MM.1S (cell line): ENCODE results near the gene TTBK1.

Experiments
- DNase-seq: peaks from one replicate; pipeline ENCODE4 v3.0.0-alpha.2; 2015
- H2AFZ ChIP-seq: fragments of 300-600 bp; sonication (generic); 2 replicates; pipeline ENCODE4 v1.6.0; 2016; ENCODE audit warnings: antibody characterized with exemption, low read length
- H3F3A ChIP-seq: fragments of 300-600 bp; sonication (generic); 2 replicates; pipeline ENCODE4 v1.6.1; 2016; ENCODE audit warnings: mild to moderate bottlenecking, antibody characterized with exemption, low read length, moderate library complexity, mixed read lengths; ENCODE audit not compliant: insufficient read depth
- H3K27ac ChIP-seq: fragments of 300-600 bp; sonication (generic); 2 replicates; pipeline ENCODE4 v1.5.1; 2016; ENCODE audit warnings: mild to moderate bottlenecking, low read length
- H3K27me3 ChIP-seq: fragments of 300-600 bp; sonication (generic); replicated peaks from 2 replicates; pipeline ENCODE4 v1.6.0; 2016; ENCODE audit warnings: low read length; ENCODE audit not compliant: insufficient read depth
- H3K36me3 ChIP-seq: fragments of 300-600 bp; sonication (generic); replicated peaks from 2 replicates; pipeline ENCODE4 v1.6.1; 2016; ENCODE audit warnings: mild to moderate bottlenecking, low read length, mixed read lengths; ENCODE audit not compliant: insufficient read depth
- H3K4me1 ChIP-seq: fragments of 300-600 bp; sonication (generic); 2 replicates; pipeline ENCODE4 v1.6.1; 2016; ENCODE audit warnings: low read length, mixed read lengths
- H3K4me2 ChIP-seq: fragments of 300-600 bp; sonication (generic); 2 replicates; pipeline ENCODE4 v1.6.0; 2016; ENCODE audit warnings: low read depth, low read length
- H3K4me3 ChIP-seq: fragments of 300-600 bp; sonication (generic); 2 replicates; pipeline ENCODE4 v1.5.1; 2016; ENCODE audit warnings: low read length, mixed read lengths
- H3K79me2 ChIP-seq: fragments of 300-600 bp; sonication (generic); 2 replicates; pipeline ENCODE4 v1.6.1; 2016; ENCODE audit warnings: mixed run types, low read length, mixed read lengths
- H3K9ac ChIP-seq: fragments of 300-600 bp; sonication (generic); 2 replicates; pipeline ENCODE4 v1.6.1; 2016; ENCODE audit warnings: low read length, mixed read lengths
- H3K9me2 ChIP-seq: fragments of 300-600 bp; sonication (generic); replicated peaks from 2 replicates; pipeline ENCODE4 v1.6.1; 2016; ENCODE audit warnings: mild to moderate bottlenecking, low read length, mixed read lengths; ENCODE audit not compliant: insufficient read depth
- H3K9me3 ChIP-seq: fragments of 300-600 bp; sonication (generic); replicated peaks from 2 replicates; pipeline ENCODE4 v1.6.1; 2016; ENCODE audit warnings: mild to moderate bottlenecking, low read length, mixed read lengths; ENCODE audit not compliant: insufficient read depth
- H4K20me1 ChIP-seq: fragments of 300-600 bp; sonication (generic); 2 replicates; pipeline ENCODE4 v1.6.1; 2016; ENCODE audit warnings: mild to moderate bottlenecking, low read length, moderate library complexity, mixed read lengths; ENCODE audit not compliant: insufficient read depth
- CTCF ChIP-seq: fragments of 300-600 bp; sonication (generic); IDR thresholded peaks from 2 replicates; pipeline ENCODE4 v1.5.1; 2016; ENCODE audit warnings: antibody characterized with exemption, low read length, mixed read lengths
- EZH2 ChIP-seq: fragments of 300-600 bp; sonication (generic); optimal IDR thresholded peaks from 2 replicates; pipeline ENCODE3; 2017; ENCODE audit warnings: low read depth, mild to moderate bottlenecking, antibody characterized with exemption, low read length, mixed read lengths
- EZH2phosphoT487 ChIP-seq: fragments of 300-600 bp; sonication (generic); IDR thresholded peaks from 2 replicates; pipeline ENCODE4 v1.6.1; 2018; ENCODE audit warnings: antibody characterized with exemption, low read length

TTBK1 gene

GRCh38 chr6:43229803-43230620, 13.3 kb upstream of the TTBK1 start:
- no peak for TF ChIP-seq EZH2phosphoT487
- no peak for TF ChIP-seq CTCF
- TF ChIP-seq EZH2: no peak
- H3K4me3 ChIP-seq: no peak overlapping the region
- H3K27me3 ChIP-seq: no peaks in the 10 kb centered on the region
- no peaks in the 10 kb centered on the region for H3K9me3 ChIP-seq
- DNase-seq: no peak
- no peaks in the 10 kb centered on the region for H3K36me3 ChIP-seq
- H3K9ac ChIP-seq: no peak overlapping the region
- no peaks in the 10 kb centered on the region for H3K9me2 ChIP-seq
- no peak overlapping the region for H3K27ac ChIP-seq
- H3K4me2 ChIP-seq: peak overlapping the region; percentile 70
- peaks cover 18% of the 10 kb centered on the region for H3K4me1 ChIP-seq
- H3K79me2 ChIP-seq: peaks cover 28% of the 10 kb centered on the region
- H4K20me1 ChIP-seq: no peaks in the 10 kb centered on the region
- H3F3A ChIP-seq: 0 out of 2 replicates have a peak, but pooled peaks cover 7% of the 10 kb centered on the region
- peak overlapping the region; percentile 86 for H2AFZ ChIP-seq

GRCh38 chr6:43231053-43231452, 12.2 kb upstream of the TTBK1 start:
- H3K27ac ChIP-seq: no peak overlapping the region
- no peak overlapping the region for H3K4me3 ChIP-seq
- H3K36me3 ChIP-seq: no peaks in the 10 kb centered on the region
- TF ChIP-seq EZH2 (no peak), EZH2phosphoT487 (no peak)
- H3K9me2 ChIP-seq: no peaks in the 10 kb centered on the region
- H4K20me1 ChIP-seq: no peaks in the 10 kb centered on the region
- no peak overlapping the region for H2AFZ ChIP-seq
- peaks cover 9% of the 10 kb centered on the region for H3K4me1 ChIP-seq
- H3K9me3 ChIP-seq: no peaks in the 10 kb centered on the region
- no peaks in the 10 kb centered on the region for H3K27me3 ChIP-seq
- no peak overlapping the region for H3K9ac ChIP-seq
- peaks cover 25% of the 10 kb centered on the region for H3K79me2 ChIP-seq
- DNase-seq: no peak
- 0 out of 2 replicates have a peak, but pooled peaks cover 2% of the 10 kb centered on the region for H3F3A ChIP-seq
- H3K4me2 ChIP-seq: no peak overlapping the region

- Histone ChIP-seq H3K36me3 (no peaks in the 10 kb centered on the region), H4K20me1 (no peaks in the 10 kb centered on the region), H3K9ac (no peak overlapping the region), H3K4me2 (no peak overlapping the region), H3K9me2 (no peaks in the 10 kb centered on the region), H3K79me2 (peaks cover 19% of the 10 kb centered on the region), H3F3A (0 out of 2 replicates have a peak, but pooled peaks cover 2% of the 10 kb centered on the region), H3K27ac (no peak overlapping the region), H3K27me3 (no peaks in the 10 kb centered on the region), H3K9me3 (no peaks in the 10 kb centered on the region), H3K4me3 (no peak overlapping the region), H3K4me1 (peaks cover 8% of the 10 kb centered on the region), H2AFZ (no peak overlapping the region)
- TF ChIP-seq EZH2 (no peak), EZH2phosphoT487 (no peak), CTCF (no peak)
- DNase-seq: no peak
Measured at GRCh38 chr6:43231735-43232450, 11.4 kb upstream of the TTBK1 start.
